ENCODE data around the gene ARHGAP18.

DNA sequence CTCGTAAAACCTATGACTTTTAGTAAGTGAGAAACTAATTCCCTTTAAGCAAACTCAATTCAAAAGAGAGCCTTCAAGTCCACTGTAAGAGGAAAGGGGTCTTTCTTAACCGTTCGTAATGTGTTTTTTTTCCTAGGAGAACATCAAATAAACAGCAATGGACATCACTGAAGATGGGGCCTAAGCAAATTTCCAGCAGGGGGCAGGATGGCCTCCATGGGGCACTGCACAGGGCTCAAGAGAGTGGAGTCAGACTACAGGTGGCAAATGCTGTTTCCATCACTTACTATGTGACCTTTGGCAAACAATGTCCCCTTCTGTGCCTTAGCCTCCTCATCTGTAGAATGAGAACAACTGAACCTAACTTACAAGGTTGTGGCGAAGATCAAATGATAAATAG, 88.7 kb downstream of the ARHGAP18 start:
- TF ChIP-seq, protein P1, sequence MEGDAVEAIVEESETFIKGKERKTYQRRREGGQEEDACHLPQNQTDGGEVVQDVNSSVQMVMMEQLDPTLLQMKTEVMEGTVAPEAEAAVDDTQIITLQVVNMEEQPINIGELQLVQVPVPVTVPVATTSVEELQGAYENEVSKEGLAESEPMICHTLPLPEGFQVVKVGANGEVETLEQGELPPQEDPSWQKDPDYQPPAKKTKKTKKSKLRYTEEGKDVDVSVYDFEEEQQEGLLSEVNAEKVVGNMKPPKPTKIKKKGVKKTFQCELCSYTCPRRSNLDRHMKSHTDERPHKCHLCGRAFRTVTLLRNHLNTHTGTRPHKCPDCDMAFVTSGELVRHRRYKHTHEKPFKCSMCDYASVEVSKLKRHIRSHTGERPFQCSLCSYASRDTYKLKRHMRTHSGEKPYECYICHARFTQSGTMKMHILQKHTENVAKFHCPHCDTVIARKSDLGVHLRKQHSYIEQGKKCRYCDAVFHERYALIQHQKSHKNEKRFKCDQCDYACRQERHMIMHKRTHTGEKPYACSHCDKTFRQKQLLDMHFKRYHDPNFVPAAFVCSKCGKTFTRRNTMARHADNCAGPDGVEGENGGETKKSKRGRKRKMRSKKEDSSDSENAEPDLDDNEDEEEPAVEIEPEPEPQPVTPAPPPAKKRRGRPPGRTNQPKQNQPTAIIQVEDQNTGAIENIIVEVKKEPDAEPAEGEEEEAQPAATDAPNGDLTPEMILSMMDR (conservative IDR thresholded peaks at IDR 0.05; ENCODE audit: low read length): peak; percentile 72
- TF ChIP-seq EZH2phosphoT487 (IDR thresholded peaks at IDR 0.05; ENCODE audit: borderline replicate concordance): no peak
